Vagina (tissue), 2 donors: Measurements from ENCODE around the gene TGM5. TPM values are rescaled to one million over a fixed set of nuclear protein-coding genes. Genes with fewer than 3 reads are reported as not detected.
"Not testable (repeated sequence)": the region's sequence is repeated elsewhere in the genome, so short reads cannot be mapped to it uniquely, and the experiment has no call there.

ENCODE experiments used
- DNase-seq, 2 donors: peaks; one replicate each; pipeline ENCODE4 v3.0.0-alpha.2; 2017; ENCODE audit errors: extremely low spot score in 2 of 2
- H3K27ac ChIP-seq: fragments of 200-600 bp; sonication (generic); one replicate; pipeline ENCODE4 v1.5.1; 2019
- H3K27me3 ChIP-seq: fragments of 200-600 bp; sonication (generic); one replicate; pipeline ENCODE4 v1.5.1; 2019
- H3K36me3 ChIP-seq, 2 donors: fragments of 200-600 bp; sonication (generic); one replicate each; pipeline ENCODE4 v1.5.1; 2017 to 2019
- H3K4me1 ChIP-seq: fragments of 200-600 bp; sonication (generic); one replicate; pipeline ENCODE4 v1.5.1; 2019
- H3K4me3 ChIP-seq, 2 donors: fragments of 200-600 bp; sonication (generic); 1 replicate in 1 of 2; 2 replicates in 1 of 2; pipeline ENCODE4 v1.5.1; 2016 to 2019
- H3K9me3 ChIP-seq: fragments of 200-600 bp; sonication (generic); one replicate; pipeline ENCODE4 v1.5.1; 2019
- POLR2A ChIP-seq, 2 donors: fragments of 450-650 bp; IDR thresholded peaks; one replicate each; pipeline ENCODE4 v1.6.1; 2017; ENCODE audit warnings: antibody characterized with exemption in 2 of 2, mild to moderate bottlenecking in 2 of 2, moderate library complexity in 2 of 2
- POLR2AphosphoS5 ChIP-seq, 2 donors: sonication (generic); formaldehyde crosslinking; IDR thresholded peaks; one replicate each; pipeline ENCODE4 v1.9.0; 2017; ENCODE audit warnings: antibody characterized with exemption in 2 of 2, mild to moderate bottlenecking in 2 of 2, low read depth in 1 of 2; ENCODE audit not compliant: insufficient read depth in 1 of 2
- intact Hi-C: fragments of 100-400 bp; cut with DNase I; formaldehyde crosslinking; loops from one replicate; pipeline ENCODE4 v1.15.1; 2023
- total RNA-seq: library from RNA; depleted of rRNA; stranded (reverse); fragments of >200 nt; gene quantifications from one replicate; pipeline ENCODE4 v1.2.3, GENCODE V29; 2016
- TF ChIP-seq, protein P1 (sequence below), 3 experiments: fragments of 450-650 bp in 2 of 3; fragments of 200-600 bp in 1 of 3; sonication (generic) in 1 of 3; IDR thresholded peaks; one replicate each; pipeline ENCODE4 v1.5.1; 2017 to 2019; ENCODE audit warnings: antibody characterized with exemption in 3 of 3, mild to moderate bottlenecking in 2 of 3, moderate library complexity in 2 of 3

The TGM5 gene
- total RNA-seq, 1 donor from 2014 or later = 8.3 TPM

DNA sequence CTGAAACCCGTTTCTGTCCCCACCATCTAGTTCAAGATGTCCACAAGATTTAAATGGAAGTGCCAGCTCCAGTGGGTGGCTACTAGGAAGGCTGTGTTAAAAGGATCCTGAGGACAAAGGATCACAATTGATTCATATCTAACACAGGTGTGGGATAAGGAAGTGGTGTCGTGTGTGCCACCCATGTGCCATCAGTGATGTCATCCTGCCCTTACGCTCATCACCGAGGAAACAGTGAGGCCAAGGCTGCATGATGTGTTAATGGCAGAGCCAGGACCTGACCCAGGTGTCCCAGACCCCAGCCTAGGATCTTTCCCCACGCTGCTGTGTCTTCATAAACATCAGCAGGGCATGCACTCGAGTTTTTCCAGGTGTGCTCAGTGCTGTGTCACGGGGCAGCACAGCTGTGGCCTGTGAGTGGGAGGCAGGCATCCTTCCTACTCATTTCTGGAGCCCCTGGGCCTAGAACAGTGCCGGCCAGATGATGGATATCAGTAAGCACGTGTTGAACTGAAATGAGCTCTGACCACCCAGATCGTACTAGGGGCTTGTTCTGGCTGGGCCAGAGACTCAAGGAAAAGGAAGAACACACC is 10.6 kb upstream of the TGM5 start:
- H3K27ac ChIP-seq = no peak overlapping the region
- H3K36me3 ChIP-seq = no peaks in the 10 kb centered on the region
- no peaks in the 10 kb centered on the region for H3K27me3 ChIP-seq
- peaks cover 1% of the 10 kb centered on the region for H3K9me3 ChIP-seq
- TF ChIP-seq, protein P1, sequence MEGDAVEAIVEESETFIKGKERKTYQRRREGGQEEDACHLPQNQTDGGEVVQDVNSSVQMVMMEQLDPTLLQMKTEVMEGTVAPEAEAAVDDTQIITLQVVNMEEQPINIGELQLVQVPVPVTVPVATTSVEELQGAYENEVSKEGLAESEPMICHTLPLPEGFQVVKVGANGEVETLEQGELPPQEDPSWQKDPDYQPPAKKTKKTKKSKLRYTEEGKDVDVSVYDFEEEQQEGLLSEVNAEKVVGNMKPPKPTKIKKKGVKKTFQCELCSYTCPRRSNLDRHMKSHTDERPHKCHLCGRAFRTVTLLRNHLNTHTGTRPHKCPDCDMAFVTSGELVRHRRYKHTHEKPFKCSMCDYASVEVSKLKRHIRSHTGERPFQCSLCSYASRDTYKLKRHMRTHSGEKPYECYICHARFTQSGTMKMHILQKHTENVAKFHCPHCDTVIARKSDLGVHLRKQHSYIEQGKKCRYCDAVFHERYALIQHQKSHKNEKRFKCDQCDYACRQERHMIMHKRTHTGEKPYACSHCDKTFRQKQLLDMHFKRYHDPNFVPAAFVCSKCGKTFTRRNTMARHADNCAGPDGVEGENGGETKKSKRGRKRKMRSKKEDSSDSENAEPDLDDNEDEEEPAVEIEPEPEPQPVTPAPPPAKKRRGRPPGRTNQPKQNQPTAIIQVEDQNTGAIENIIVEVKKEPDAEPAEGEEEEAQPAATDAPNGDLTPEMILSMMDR (IDR thresholded peaks at IDR 0.05) = no peak
- peaks cover 5% of the 10 kb centered on the region for H3K4me1 ChIP-seq
- intact Hi-C loops = no loop called here
- DNase-seq = peak; percentile 75 to 96
- H3K4me3 ChIP-seq = no peak overlapping the region

DNA sequence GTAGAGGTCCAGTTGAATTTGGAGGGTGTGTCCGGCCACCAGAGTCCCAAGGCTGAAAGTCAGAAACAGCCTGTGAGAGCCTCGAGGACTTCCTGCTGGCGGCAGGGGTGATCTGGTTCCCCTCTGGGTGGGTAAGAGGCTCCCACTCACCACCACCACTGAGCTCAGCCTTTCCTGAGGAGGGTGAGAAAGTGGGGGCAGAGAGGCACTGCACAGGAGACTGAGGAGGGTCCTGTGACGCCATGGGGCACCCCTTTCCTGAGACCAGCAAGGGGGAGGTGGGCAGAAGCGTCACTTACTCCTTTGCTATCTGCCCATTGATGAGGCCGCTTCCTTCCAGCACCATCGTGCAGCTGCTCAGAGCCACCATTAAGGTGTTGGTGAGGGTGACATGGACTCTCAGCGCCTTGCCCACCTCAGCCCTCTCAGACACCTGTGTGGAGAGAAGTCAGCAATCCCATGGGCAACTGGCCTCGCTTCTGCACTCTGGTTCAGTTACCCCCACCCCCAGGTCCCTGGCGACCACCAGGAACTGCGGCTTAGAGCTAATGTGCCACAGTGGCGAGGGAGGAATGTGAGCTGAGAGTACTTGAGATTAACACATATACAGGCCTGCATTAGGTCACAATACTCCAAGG is 10.0 kb upstream of the TGM5 start:
- Histone ChIP-seq H3K4me1 (no peaks in the 10 kb centered on the region), H3K36me3 (no peaks in the 10 kb centered on the region), H3K27ac (no peak overlapping the region), H3K9me3 (peaks cover 4% of the 10 kb centered on the region), H3K27me3 (no peaks in the 10 kb centered on the region), H3K4me3 (no peak overlapping the region)
- DNase-seq = peak; percentile 64 to 72
- intact Hi-C loops = no loop called here
- no peak for TF ChIP-seq POLR2AphosphoS5 (IDR thresholded peaks at IDR 0.05; ENCODE audit: insufficient read depth in 1 of 2, low read depth in 1 of 2)

DNA sequence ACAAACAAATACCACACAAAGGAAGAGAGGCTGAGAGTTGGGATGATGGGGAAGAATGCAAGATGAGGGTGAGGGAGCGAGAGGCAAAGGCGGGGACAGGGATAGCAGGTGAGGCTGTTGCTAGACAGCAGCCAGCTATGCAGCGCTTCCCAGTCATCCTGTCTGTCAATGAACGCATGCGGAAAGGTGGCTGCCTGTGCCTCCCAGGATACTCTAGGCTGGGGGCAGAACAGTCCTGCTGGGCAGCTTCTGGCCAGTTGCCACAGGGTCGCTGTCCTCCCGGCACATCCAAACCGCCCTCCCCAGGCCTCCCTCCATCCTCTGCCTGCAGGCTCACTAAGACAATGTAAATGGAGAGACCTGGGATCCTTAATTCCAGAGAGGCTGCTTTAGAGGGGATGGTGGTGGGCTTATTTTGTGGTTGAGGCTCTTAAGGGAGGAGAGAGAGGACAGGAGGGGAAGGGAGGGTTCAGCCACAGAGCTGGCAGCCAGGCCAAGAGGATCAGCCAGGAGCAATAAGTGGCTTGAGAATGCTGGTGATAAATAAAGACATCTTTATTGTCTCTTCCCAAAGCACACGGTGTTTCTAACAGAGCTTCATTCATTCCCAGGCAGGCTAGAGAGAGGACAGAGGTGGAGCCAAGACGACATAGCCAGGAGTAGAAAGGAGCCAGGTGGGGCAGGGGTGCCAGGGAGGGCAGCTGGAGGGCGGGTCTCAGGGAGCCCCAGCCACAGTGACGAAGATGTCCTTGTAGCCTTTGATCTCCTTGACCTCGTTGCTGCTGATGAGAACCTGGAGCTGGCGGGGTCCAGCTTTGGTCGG is 9.2 kb upstream of the TGM5 start:
- DNase-seq = peak; percentile 67 to 78
- H3K9me3 ChIP-seq = peaks cover 4% of the 10 kb centered on the region
- intact Hi-C loops = no loop called here

DNA sequence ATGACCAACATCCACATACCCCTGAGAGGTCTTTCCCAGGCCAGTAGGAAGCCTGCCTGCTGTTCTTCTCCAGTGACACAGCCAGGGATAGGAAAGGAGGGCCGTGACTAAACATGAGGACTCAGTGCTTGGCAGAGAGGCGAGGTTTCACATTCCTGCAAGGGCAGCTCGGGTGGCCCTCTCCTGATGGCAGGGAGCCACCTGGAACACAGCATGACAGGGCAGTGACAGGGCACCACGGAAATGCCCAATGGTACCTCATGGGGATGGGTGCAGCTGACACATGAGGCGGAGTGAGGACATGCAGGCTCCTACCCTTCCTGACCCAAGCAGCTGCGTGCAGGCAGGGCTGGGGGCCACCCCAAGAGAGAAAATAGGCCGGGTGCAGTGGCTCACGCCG is 7.4 kb upstream of the TGM5 start:
- no peaks in the 10 kb centered on the region for H3K4me1 ChIP-seq
- TF ChIP-seq POLR2A (IDR thresholded peaks at IDR 0.05) (no peak), POLR2AphosphoS5 (IDR thresholded peaks at IDR 0.05; ENCODE audit: insufficient read depth in 1 of 2, low read depth in 1 of 2) (no peak)
- TF ChIP-seq, protein P1 (IDR thresholded peaks at IDR 0.05) = no peak
- no peak overlapping the region for H3K4me3 ChIP-seq
- H3K27me3 ChIP-seq = no peaks in the 10 kb centered on the region
- peaks cover 4% of the 10 kb centered on the region for H3K9me3 ChIP-seq
- no peak overlapping the region for H3K27ac ChIP-seq
- no peaks in the 10 kb centered on the region for H3K36me3 ChIP-seq
- intact Hi-C loops = no loop called here
- peak in 1 of 2 donors; percentile 76 for DNase-seq

More for the DNA sequence above, 9.2 kb upstream of the TGM5 start:
- Histone ChIP-seq H3K27ac (no peak overlapping the region), H3K4me3 (no peak overlapping the region), H3K27me3 (no peaks in the 10 kb centered on the region), H3K4me1 (no peaks in the 10 kb centered on the region), H3K36me3 (no peaks in the 10 kb centered on the region)
- TF ChIP-seq POLR2AphosphoS5 (IDR thresholded peaks at IDR 0.05; ENCODE audit: insufficient read depth in 1 of 2, low read depth in 1 of 2) (no peak), POLR2A (IDR thresholded peaks at IDR 0.05) (no peak)
- TF ChIP-seq, protein P1 (IDR thresholded peaks at IDR 0.05) = no peak

DNA sequence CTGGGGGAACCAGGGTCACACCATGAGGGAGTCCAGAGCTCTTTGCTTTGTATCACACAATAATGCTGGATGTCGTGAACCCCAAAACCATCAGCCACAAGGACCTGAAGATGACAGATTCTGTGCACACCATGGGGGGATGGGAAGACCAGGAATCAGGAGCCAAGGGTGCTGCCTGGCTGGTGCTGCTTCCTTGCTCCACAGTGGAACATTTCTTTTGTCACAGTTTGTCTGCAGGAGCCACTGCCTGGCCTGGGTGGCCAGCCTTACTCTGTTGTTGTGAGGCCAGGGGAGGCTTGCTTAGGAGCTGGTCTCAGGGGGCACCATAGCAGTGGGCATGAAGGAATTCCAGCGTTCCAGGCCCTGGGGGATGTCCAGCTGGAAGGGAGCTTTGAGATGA is 6.5 kb upstream of the TGM5 start:
- H3K4me3 ChIP-seq = no peak overlapping the region
- DNase-seq = peak in 1 of 2 donors; percentile 58
- no peaks in the 10 kb centered on the region for H3K27me3 ChIP-seq
- intact Hi-C loops = no loop called here
- no peaks in the 10 kb centered on the region for H3K4me1 ChIP-seq
- H3K36me3 ChIP-seq = no peaks in the 10 kb centered on the region
- TF ChIP-seq, protein P1 (IDR thresholded peaks at IDR 0.05) = no peak
- H3K27ac ChIP-seq = no peak overlapping the region
- H3K9me3 ChIP-seq = peaks cover 4% of the 10 kb centered on the region

DNA sequence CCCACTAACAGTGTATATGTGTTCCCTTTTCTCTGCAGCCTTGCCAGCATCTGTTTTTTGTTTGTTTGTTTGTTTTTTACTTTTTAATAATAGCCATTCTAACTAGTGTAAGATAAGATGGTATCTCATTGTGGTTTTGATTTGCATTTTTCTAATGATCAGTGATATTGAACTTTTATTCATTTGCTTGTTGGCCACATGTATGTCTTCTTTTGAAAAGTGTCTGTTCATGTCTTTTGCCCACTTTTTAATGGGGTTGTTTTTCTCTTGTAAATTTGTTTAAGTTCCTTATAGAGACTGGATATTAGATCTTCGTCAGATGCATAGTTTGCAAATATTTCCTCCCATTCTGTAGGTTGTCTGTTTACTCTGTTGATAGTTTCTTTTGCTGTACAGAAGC is 5.2 kb upstream of the TGM5 start:
- H3K4me1 ChIP-seq, H3K27me3 ChIP-seq, intact Hi-C loops, H3K4me3 ChIP-seq, H3K9me3 ChIP-seq, DNase-seq, H3K27ac ChIP-seq, H3K36me3 ChIP-seq: not testable (repeated sequence)
